ENCODE results near the gene SLC9A9. TPM values are rescaled to one million over a fixed set of nuclear protein-coding genes. Genes with fewer than 3 reads are reported as not detected.

SLC9A9 gene
- total and polyA plus RNA-seq, 10 donors = 10.8 to 58.2 (median 44.7) TPM

- 90 to 95% (median 94%) methylated on average over 2 of the region's 2 CpGs for WGBS, 5 donors
- DNase-seq = no peak
- intact Hi-C loops (cut with DNase I; ENCODE audit: low total_unique reads) = no loop called here
- H3K36me3 ChIP-seq = peaks cover 0 to 16% (median 0%) of the 10 kb centered on the region in 6 donors
- H3K27ac ChIP-seq = no peak overlapping the region
- peaks cover 0 to 6% (median 0%) of the 10 kb centered on the region in 6 donors for H3K4me1 ChIP-seq
- H3K9me3 ChIP-seq = no peaks in the 10 kb centered on the region
- no peaks in the 10 kb centered on the region for H3K27me3 ChIP-seq (replicated peaks in 1 of 7)
- H3K4me3 ChIP-seq = no peak overlapping the region
- TF ChIP-seq POLR2A (IDR thresholded peaks at IDR 0.05) = no peak
- TF ChIP-seq POLR2AphosphoS5 (IDR thresholded peaks at IDR 0.05) = no peak
- TF ChIP-seq CTCF (IDR thresholded peaks at IDR 0.05 in 8 of 11, conservative IDR thresholded peaks at IDR 0.05 in 3 of 11) = no peak
Observed at GRCh38 chr3:143266511-143266910, 581.8 kb downstream of the SLC9A9 start.

- Histone ChIP-seq H3K9me3 (no peaks in the 10 kb centered on the region), H3K36me3 (peaks cover 0 to 16% (median 0%) of the 10 kb centered on the region in 6 donors), H3K27ac (no peak overlapping the region), H3K27me3 (replicated peaks in 1 of 7) (no peaks in the 10 kb centered on the region), H3K4me3 (no peak overlapping the region), H3K4me1 (peaks cover 0 to 6% (median 0%) of the 10 kb centered on the region in 6 donors)
- WGBS, 5 donors = 89 to 96% (median 94%) methylated on average over 5 to 7 of the region's 7 CpGs
- TF ChIP-seq CTCF (IDR thresholded peaks at IDR 0.05 in 8 of 11, conservative IDR thresholded peaks at IDR 0.05 in 3 of 11) (no peak), POLR2AphosphoS5 (IDR thresholded peaks at IDR 0.05) (no peak), POLR2A (IDR thresholded peaks at IDR 0.05) (no peak)
- intact Hi-C loops (cut with DNase I; ENCODE audit: low total_unique reads) = no loop called here
- no peak for DNase-seq
Observed at GRCh38 chr3:143265501-143266070, 582.7 kb downstream of the SLC9A9 start.

- Histone ChIP-seq H3K4me3 (no peak overlapping the region), H3K4me1 (peaks cover 0 to 6% (median 0%) of the 10 kb centered on the region in 6 donors), H3K9me3 (no peaks in the 10 kb centered on the region), H3K27me3 (replicated peaks in 1 of 7) (no peaks in the 10 kb centered on the region), H3K27ac (no peak overlapping the region), H3K36me3 (peaks cover 0 to 16% (median 0%) of the 10 kb centered on the region in 6 donors)
- TF ChIP-seq POLR2A (IDR thresholded peaks at IDR 0.05) (no peak), POLR2AphosphoS5 (IDR thresholded peaks at IDR 0.05) (no peak), CTCF (IDR thresholded peaks at IDR 0.05 in 8 of 11, conservative IDR thresholded peaks at IDR 0.05 in 3 of 11) (no peak)
- intact Hi-C loops (cut with DNase I; ENCODE audit: low total_unique reads) = no loop called here
- 68 to 86% (median 72%) methylated on average over 5 of the region's 5 CpGs for WGBS, 5 donors
- no peak for DNase-seq
Observed at GRCh38 chr3:143263852-143264513, 584.3 kb downstream of the SLC9A9 start.

- H3K27ac ChIP-seq = no peak overlapping the region
- H3K27me3 ChIP-seq (replicated peaks in 1 of 7) = no peaks in the 10 kb centered on the region
- intact Hi-C loops (cut with DNase I; ENCODE audit: low total_unique reads) = no loop called here
- no peak for DNase-seq
- 82 to 92% (median 87%) methylated on average over 2 of the region's 2 CpGs for WGBS, 5 donors
- TF ChIP-seq POLR2AphosphoS5 (IDR thresholded peaks at IDR 0.05) (no peak), CTCF (IDR thresholded peaks at IDR 0.05 in 8 of 11, conservative IDR thresholded peaks at IDR 0.05 in 3 of 11) (no peak), POLR2A (IDR thresholded peaks at IDR 0.05) (no peak)
- H3K4me1 ChIP-seq = peaks cover 0 to 3% (median 0%) of the 10 kb centered on the region in 6 donors
- peaks cover 0 to 16% (median 0%) of the 10 kb centered on the region in 6 donors for H3K36me3 ChIP-seq
- no peaks in the 10 kb centered on the region for H3K9me3 ChIP-seq
- H3K4me3 ChIP-seq = no peak overlapping the region
Observed at GRCh38 chr3:143261848-143262247, 586.4 kb downstream of the SLC9A9 start.
